ENCODE results near the gene TMEM100. TPM values are rescaled to one million over a fixed set of nuclear protein-coding genes. Genes with fewer than 3 reads are reported as not detected.

The TMEM100 gene
- polyA plus RNA-seq, 3 donors: 23.8 to 57.5 (median 52.3) TPM

- no peak for DNase-seq
Measured at GRCh38 chr17:55748841-55749240, 26.2 kb upstream of the TMEM100 start.

DNA sequence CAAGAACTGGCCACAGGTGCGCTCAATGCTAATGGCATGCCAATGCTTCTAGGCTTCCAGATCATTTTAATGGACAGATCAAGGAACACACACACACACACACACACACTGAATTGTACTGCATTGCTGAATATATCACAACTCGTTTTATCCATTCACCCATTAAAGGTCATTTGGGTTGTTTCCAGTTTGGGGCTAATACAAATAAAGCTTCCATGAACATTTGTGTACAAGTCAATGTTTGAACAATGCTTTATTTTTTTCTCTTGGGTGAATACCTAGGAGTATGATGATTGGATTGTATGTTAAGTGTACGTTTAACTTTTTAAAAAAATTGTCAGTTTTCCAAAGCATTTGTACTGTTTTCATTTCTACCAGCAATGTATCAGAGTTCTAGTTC lies 24.5 kb upstream of the TMEM100 start:
- no peak for DNase-seq

- DNase-seq: no peak
Measured at GRCh38 chr17:55746466-55746865, 23.8 kb upstream of the TMEM100 start.

DNA sequence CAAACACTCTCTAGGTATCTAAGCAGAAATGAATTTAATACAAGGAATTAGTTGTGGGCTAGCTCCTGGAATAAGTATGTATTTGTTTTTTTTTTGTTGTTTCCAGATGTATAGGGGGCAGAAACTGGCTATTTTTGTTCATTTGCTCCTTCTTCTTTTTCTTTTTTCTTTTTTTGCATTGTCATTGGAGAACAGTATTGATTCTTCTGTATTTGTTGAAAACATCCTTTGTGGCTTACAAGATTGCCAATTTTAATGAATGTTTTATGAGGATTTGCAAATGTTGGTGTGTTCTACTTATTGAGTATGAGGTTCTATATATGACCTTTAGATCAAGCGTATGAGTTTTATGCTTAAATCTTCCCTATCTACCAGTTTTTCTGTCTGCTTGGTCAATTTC lies 22.6 kb upstream of the TMEM100 start:
- DNase-seq: no peak

DNA sequence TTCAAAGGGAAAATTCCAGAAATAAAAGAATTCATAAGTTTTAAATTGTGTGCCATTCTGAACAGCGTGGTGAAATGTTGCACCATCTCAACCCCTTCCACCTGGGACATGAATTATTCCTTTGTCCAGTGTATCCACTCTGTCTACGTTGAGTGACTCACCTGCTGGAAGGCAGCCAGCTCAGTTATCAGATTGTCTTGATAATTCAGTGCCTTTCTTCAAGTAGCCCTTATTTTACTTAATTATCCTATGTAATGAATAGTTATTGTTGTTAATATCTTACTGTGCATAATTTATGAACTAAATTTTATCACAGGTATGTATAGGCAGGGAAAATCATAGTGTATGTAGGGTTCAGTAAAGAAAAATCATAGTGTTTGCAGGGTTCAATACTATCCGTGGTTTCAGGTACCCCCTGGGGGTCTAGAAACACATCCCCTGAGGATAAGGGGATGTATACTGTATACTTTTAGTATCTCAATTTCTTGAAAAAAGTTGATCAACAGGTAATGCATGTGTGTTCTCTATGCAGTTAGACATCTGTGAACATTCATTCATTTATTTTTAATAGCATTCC lies 20.5 kb upstream of the TMEM100 start:
- no peak for DNase-seq

GRCh38 chr17:55742272-55743102 lies 19.8 kb upstream of the TMEM100 start:
- no peak for DNase-seq

GRCh38 chr17:55741356-55741700 lies 18.7 kb upstream of the TMEM100 start:
- no peak for DNase-seq

- DNase-seq: no peak
Measured at GRCh38 chr17:55740511-55741355, 18.1 kb upstream of the TMEM100 start.

GRCh38 chr17:55737976-55738501 lies 15.4 kb upstream of the TMEM100 start:
- no peak for DNase-seq

DNA sequence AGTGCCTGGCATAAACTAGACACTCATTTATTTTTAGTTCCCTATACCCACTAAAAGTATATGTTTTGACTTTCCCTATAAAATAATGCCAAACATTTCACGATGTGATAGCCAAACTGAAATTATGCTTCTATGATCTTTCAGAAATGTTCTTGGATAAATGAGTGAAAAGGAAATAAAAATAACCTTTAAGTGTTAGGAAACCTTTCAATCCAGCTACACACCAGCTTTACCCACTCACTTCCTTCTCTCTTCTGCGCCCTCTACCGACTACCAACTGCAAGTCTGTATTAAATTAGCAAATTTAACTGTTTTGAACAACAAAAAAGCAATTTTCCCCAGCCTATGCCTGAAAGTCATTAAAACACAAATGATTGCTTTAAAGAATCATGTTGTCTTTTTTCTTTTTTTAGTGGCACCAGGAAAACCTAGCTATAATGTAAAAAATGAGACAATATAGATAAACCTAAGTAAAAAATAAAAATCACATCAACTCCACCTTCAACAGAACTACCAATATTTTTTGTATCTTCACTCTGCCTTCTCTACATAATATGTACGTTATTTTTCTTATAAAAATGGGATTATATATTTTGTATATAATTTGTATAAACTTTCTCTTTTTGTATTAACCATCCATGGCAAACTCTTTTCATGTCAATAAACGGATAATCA lies 13.2 kb upstream of the TMEM100 start:
- no peak for DNase-seq

DNA sequence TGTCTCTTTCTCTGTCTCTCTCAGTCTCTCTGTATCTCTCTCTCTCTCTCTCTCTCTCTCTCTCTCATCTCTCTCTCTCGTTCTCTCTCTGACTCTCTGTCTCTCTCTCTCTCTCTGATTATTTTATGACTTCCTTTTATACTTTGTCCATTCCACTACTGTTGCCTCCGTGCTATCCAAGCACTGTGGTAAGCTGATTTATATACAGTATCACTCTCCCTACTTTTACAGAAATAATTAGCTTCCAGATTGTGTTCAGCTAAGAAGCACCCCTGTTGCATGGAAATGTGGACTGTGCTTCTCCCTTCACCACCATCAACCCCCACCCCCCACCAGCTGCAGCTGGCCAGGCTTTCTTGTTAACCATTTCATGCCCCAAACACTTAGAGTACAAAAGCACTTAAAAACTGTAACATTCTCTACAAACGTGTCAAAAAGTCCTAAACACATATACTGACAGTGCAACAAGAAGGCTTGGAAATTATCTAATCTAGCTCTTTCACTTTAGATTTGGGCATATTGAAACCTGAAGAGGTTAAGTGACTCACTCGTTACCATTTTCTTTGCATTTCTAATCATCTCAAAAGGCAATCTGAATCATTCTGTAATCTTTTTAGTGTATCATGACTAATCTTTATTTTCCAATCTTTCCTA lies 11.6 kb upstream of the TMEM100 start:
- DNase-seq: no peak

GRCh38 chr17:55731586-55732250 lies 9.1 kb upstream of the TMEM100 start:
- DNase-seq: no peak

DNA sequence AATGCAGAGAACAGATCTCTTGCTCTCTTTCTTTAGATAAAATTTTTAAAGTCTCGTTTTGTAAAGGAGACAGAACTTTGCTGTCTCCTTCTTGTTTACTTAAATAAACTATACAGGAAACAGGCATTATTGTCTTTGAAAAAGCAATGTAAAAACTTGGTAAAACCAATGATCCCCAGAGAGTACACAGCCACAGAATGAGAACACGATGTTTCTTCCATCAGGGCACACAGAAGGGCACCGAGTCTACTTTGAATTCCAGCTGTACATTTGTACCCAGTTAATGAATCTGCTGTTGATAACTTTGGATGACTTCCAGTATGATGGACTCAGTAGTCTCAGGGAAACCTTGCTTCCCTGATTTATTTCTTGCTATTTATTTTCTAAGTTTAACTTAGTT lies 8.1 kb upstream of the TMEM100 start:
- DNase-seq: no peak

- DNase-seq: no peak
Measured at GRCh38 chr17:55730380-55730779, 7.7 kb upstream of the TMEM100 start.

DNA sequence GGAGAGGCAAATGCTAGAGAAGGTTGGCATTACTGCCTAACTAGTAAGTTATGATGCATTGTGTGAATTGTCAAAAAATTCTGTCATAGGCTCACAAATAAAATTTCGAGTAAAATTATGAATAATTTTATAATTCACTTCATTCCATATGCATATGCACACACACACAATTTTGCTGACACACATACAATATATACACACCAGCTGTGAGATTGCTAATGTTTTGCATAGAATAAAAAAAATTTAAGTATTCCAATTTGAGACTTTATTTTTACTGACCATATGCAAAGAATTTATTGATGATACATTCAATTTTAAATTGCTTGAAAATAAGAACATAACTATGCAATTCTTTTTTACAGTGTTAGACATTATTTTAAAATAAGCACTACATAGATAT lies 6.8 kb upstream of the TMEM100 start:
- no peak for DNase-seq

- DNase-seq: no peak
Measured at GRCh38 chr17:55728833-55729232, 6.2 kb upstream of the TMEM100 start.

DNA sequence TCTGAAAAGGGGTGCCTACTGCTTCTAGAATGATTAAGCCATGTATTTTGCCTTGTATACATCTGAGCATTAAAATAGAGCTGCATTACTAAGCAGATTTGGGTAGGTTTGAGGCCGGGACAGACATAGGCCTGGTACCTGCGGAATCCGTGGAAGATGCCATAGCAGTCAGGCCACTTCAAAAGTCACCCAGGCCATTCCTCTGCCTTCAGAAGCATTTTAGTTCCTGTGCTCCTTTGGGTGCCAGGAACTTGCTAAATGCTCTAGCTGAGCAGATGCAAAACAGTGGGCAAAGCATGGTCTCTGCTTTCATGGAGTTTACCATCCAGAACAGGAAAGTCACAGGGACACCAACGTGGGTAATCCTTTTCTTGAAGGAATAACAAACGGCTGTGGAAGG lies 5.7 kb upstream of the TMEM100 start:
- DNase-seq: no peak

- no peak for DNase-seq
Measured at GRCh38 chr17:55727920-55728319, 5.3 kb upstream of the TMEM100 start.

- DNase-seq: no peak
Measured at GRCh38 chr17:55727275-55727674, 4.6 kb upstream of the TMEM100 start.

DNA sequence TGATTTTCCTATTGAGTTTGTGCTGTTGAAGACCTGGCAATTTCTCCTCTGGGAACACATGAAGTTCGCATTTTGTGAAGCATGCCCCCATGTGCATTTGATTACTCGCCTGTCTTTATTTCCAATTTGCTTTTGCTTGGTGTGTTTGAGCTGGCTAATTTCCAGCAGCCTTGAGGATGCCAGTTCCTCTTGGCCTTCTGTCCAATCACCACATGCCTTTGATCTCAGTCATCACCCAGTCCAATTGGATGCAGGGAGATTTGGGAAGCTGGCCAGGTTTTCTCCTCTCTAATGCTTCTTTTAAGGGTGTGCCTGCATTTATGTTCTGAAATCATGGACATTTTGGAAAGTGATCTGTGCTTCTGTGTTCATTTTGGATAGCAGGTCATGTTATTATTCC lies 3.8 kb upstream of the TMEM100 start:
- no peak for DNase-seq

DNA sequence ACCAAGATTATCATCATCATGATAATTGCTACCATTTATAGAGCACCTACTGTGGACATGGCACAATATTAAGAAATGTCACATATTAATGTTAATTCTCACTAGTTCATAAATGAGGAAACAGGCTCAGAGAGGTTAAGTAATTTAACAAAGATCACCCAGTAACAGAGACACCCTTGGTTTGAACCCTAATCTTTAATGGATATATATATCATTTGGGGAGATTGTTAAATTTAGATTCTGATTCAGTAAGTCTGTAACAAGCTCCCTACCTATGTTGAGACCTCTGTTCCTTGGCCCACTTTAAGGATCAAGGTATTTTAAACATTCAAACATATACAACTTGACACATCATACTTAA lies 804 bp upstream of the TMEM100 start:
- no peak for DNase-seq

Data from renal pelvis (tissue), 4 donors.